Mucosa of gallbladder (tissue), 1 donor: ENCODE data around the gene CDHR2. TPM values are rescaled to one million over a fixed set of nuclear protein-coding genes. Genes with fewer than 3 reads are reported as not detected.

Source experiments
- DNase-seq: peaks from one replicate; pipeline ENCODE4 v3.0.0-alpha.2; 2020; ENCODE audit warnings: low spot score
- total RNA-seq: library from RNA; stranded (reverse); gene quantifications from one replicate; pipeline ENCODE4 v1.2.1, GENCODE V29; 2021
- donor health status: DM: no; HTN: no; CAD: no.

Gene CDHR2
- total RNA-seq, 1 donor from 2014 or later, result 65.7 TPM

- DNase-seq, result no peak
These were observed 20.8 kb upstream of the CDHR2 start for GRCh38 chr5:176528301-176528700.

- DNase-seq, result no peak
These were observed 20.4 kb upstream of the CDHR2 start for GRCh38 chr5:176528761-176529115.

- DNase-seq, result no peak
These were observed 19.9 kb upstream of the CDHR2 start for GRCh38 chr5:176529116-176529740.

GRCh38 chr5:176529741-176530141 lies 19.4 kb upstream of the CDHR2 start:
- DNase-seq, result no peak

DNA sequence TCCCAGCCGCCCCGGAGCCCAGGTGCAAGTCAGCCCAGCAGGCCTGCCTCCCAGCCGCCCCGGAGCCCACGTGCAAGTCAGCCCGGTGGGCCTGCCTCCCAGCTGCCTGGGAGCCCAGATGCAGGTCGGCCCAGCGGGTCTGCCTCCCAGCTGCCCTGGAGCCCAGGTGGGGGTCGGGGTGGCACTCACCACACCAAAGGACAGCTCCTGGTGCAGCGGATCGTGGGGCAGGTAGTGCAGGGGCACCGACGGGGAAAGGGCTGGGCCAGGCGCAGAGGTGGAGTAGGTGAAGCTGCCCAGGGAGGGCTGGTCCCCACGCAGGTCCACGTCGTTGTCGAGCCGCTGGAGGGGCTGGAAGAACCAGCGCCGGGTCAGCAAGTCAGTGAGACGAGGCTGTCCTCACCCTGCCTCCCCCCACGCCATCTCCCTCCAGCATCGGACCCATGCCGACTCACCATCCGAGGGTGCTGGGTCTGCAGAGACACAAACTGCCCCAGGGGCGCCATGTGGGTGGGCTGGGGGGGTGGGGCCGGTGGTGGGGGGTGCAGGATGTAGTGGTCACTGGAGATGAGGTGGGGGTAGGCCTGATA lies 18.7 kb upstream of the CDHR2 start:
- no peak for DNase-seq

- DNase-seq, result no peak
These were observed 17.9 kb upstream of the CDHR2 start for GRCh38 chr5:176530983-176531901.

- DNase-seq, result no peak
These were observed 17.1 kb upstream of the CDHR2 start for GRCh38 chr5:176531902-176532493.

DNA sequence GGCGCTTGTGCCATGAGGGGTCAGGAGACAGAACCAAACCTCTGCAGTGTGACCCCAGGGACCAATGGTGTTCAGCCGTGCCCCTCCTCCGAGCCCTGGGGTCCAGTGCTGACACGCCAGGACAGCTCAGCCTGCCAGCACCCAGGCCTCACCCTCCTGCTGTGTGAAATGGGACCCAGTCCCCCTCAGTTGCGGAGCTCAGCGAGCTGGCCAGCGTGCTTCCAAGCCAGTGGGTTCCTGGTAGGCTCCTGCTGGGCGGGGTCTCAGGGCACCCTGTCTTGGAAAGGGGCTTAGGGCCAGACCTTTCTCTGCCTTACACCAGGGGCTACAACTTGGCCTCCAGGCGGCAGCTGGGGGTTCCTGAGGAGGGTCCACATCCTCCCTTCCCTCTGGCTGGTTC lies 16.3 kb upstream of the CDHR2 start:
- no peak for DNase-seq

- no peak for DNase-seq
These were observed 15.8 kb upstream of the CDHR2 start for GRCh38 chr5:176533390-176533789.

DNA sequence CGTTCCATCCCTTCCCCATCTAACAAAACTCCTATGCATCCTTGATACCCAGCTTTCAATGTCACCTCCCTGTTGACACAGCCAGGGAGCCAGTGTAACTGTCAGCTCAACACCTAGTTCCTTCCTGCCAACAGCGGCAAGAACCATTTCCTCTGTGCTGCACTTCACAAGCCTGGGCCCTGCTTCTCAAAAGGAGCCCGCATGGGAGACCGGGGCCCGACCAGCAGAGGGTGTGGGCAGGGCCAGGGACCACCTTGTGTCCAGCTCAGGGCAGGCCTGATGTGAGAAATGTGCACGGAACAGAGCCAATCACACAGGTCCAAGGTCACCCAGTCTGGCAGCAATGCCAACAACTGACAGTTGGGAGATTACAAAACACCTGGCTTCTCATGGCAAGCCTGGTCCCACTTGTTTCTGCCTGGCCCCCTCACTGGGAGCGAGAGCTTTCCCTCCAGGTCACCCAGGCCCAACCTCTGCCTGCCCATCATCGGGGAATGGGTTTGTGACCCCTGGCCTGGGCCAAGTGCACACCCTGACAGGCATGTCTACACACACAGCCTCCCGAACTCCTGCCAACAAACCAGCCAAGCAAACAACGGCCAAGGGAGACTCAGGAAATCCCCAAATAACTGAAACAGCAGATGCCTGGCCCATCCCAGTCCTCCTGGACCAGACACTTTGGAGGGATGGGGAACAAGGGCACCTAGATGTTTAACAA lies 15.1 kb upstream of the CDHR2 start:
- DNase-seq, result no peak

DNA sequence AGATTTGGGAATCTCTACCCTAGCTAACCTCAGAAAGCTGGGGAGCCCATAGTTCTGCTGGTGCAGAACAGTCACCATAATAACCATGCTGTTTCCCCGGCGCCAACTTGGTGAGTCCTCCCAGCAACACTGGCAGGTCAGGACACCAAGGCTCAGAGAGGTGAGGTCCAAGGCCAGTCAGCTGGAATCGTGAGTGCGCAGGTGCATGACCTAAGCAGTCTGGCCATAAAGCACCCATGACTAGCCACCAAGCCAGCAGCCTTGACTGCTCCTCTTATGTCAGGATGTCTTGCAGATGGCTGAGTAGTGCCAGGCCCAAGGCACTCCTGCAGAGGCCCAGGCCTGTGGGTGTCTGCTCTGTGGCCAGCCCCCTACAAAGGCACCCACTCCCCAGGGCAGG lies 14.5 kb upstream of the CDHR2 start:
- DNase-seq, result no peak

DNA sequence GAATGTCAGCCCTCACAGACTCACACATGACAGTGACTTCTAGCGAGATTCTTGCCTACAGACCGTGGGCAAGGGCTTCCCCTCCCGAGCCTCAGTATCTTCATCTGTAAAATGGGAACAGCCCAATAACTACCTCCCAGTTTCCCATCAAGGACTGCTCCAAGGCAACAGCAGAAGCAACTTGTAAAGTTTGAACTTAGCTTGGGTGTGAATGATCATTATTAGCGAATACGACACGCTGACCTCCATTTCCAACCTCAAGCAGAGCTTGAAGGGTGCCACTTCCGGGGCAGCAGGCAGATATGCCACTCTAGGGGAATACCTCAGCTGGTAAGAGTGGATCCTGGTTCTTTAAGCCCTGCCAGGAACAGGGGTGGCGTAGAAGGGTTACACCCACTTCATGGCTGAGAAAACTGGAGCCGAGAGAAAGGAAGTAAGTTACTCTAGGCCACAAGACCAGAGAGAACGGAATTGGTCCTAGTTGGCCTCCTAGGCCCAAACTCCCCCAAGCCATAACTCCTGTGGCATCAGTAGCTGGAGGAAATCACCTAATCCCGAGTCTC lies 14.0 kb upstream of the CDHR2 start:
- no peak for DNase-seq

GRCh38 chr5:176535664-176536131 lies 13.4 kb upstream of the CDHR2 start:
- no peak for DNase-seq

GRCh38 chr5:176536132-176536901 lies 12.8 kb upstream of the CDHR2 start:
- peak; percentile 81 for DNase-seq

GRCh38 chr5:176536902-176537553 lies 12.1 kb upstream of the CDHR2 start, which contains the start of gene RNF44:
Gene RNF44 (minus strand): TSS chr5:176537402. CDS start chr5:176532472, 4,930 bp downstream.
- DNase-seq, result peak; percentile 99

DNA sequence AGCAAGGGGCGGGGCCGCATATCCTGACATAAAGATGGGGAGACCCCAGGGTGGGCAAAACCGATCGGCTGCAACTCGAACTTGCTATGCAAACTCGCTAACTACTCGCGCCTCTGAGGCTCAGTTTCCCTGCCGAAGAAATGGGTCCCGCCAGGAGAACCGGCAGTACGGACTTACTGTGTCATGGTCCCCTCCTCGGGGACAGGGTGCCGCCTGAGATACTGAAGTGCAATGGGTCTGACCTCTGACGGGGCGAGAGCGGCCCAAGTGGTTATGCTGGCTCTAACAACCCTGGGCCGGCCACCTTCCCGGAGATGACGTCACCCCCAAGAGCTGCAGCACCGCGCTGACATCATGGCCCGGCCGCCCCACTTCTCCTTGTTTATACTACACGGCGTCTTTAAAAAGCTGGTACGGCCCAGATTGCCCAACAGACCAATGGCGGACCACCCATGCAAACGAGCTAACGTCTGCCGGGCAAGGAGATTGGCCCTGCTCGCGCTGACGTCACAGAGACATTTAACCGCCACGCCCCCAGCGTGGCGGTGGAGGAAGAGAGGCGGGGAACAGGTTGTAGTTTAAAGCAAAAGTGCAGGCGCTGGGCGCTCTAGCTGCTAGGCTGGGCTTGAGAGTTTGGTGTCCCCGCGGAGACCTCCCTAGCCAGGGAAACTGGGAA lies 11.4 kb upstream of the CDHR2 start:
- DNase-seq, result peak; percentile 100

DNA sequence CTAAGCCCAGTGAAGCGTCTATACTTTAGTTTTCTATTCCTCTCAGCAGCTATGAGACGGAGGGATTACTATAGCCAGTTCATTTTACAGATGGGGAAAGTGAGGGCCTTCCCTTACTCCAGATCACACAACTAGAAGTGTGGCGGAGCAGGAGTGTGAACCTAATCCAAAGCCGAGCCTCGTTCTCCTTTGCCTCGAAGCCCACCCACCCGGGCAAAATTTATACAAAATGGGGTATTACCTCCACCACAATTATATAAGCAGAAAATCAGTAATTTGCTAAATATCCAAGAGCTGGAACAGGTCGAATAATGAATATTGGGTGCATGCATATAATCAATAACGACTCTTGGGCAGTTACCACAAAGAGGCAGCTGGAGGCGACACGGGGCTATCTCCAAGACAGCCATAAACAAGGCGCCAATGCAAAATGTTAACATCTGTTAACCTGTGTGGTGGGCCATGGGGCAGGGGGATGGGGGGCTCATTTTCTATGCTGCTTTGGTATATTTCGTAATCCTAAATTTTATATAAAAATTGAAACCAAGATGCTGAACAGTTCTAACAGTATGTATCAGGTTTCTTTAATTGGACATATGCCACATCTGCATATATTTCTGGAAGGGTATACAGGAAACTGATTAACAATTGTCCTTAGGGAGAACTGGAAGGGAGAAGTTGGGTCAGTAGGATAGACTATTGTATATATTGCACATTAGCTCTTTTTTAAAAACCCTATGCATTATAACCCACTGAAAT lies 10.7 kb upstream of the CDHR2 start:
- no peak for DNase-seq

DNA sequence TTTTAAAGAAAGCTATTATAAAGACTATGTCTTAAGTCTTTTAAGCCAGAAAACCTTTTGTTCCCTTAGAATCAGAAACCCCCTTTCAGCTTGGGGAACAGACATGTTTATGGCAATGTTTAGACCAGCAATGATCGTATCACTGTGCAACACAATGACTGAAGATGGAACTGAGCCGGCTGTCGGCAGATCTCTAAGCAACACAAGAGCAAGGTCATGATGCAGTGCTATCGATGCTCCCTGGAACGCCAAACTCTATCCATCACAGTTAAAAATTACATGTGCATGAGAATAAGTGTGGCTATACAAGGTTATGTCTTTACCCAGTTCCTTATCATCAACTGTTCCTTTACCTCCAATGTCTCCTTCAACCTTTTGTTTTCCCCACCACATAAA lies 10.2 kb upstream of the CDHR2 start:
- DNase-seq, result no peak

- no peak for DNase-seq
These were observed 8.7 kb upstream of the CDHR2 start for GRCh38 chr5:176540476-176540899.
